Activated CD8-positive, alpha-beta memory T cell treated with anti-CD3 and anti-CD28 coated beads, Interleukin-2, amount 10 ng/mL, durations not matched to agents 7 days and 5 days (primary cell): ENCODE results near the gene TMSB15C. TPM values are rescaled to one million over a fixed set of nuclear protein-coding genes. Genes with fewer than 3 reads are reported as not detected.

Source experiments
- total RNA-seq, 2 experiments: library from RNA; stranded (reverse); gene quantifications; one replicate each; pipeline ENCODE4 v1.2.3, GENCODE V29; 2021

TMSB15C gene
- total RNA-seq, 2 experiments from 2014 or later, result 4.6 TPM

Other genes starting within 250 kb of the TMSB15C start
- gene RAB9B, start 244.0 kb downstream of the TMSB15C start, total RNA-seq, result under 1 TPM; 0.19 to 0.26 TPM
- gene TMSB15B, start 113.6 kb downstream of the TMSB15C start, total RNA-seq, result 10 to 100 TPM in 1 of 2 experiments, 1 to 10 TPM in 1; 9.3 to 10.5 TPM
- gene H2BW1, start 62.5 kb downstream of the TMSB15C start, total RNA-seq, result not detected
- gene H2BW2, start 36.3 kb downstream of the TMSB15C start, total RNA-seq, result not detected
- 1 to 10 TPM; 3.3 to 3.9 TPM for gene ZCCHC18, start 36.3 kb upstream of the TMSB15C start, total RNA-seq
- gene SLC25A53, start 80.8 kb upstream of the TMSB15C start, total RNA-seq, result 1 to 10 TPM; 7.4 to 9.6 TPM
- gene FAM199X, start 90.2 kb upstream of the TMSB15C start, total RNA-seq, result 10 to 100 TPM; 11.9 to 12.1 TPM
- gene ESX1, start 178.7 kb upstream of the TMSB15C start, total RNA-seq, result not detected